ENCODE data around the gene IDH3B. TPM values are rescaled to one million over a fixed set of nuclear protein-coding genes. Genes with fewer than 3 reads are reported as not detected.

IDH3B gene
- total RNA-seq, 4 donors from 2014 or later: 101 to 141 (median 116) TPM

GRCh38 chr20:2625062-2625461 lies 39.0 kb downstream of the IDH3B start:
- DNase-seq (ENCODE audit: low spot score in 2 of 2): no peak
- 61 to 83% methylated on average over 2 of the region's 2 CpGs for WGBS, 2 donors
- Histone ChIP-seq H3K27me3 (no peaks in the 10 kb centered on the region), H3K4me1 (no peaks in the 10 kb centered on the region), H3K27ac (no peak overlapping the region), H3K9me3 (peaks cover 0 to 18% (median 0%) of the 10 kb centered on the region in 4 donors), H3K36me3 (no peaks in the 10 kb centered on the region), H3K4me3 (no peak overlapping the region)
- TF ChIP-seq EP300 (IDR thresholded peaks at IDR 0.05) (no peak), CTCF (IDR thresholded peaks at IDR 0.05) (no peak), POLR2A (IDR thresholded peaks at IDR 0.05) (no peak)

DNA sequence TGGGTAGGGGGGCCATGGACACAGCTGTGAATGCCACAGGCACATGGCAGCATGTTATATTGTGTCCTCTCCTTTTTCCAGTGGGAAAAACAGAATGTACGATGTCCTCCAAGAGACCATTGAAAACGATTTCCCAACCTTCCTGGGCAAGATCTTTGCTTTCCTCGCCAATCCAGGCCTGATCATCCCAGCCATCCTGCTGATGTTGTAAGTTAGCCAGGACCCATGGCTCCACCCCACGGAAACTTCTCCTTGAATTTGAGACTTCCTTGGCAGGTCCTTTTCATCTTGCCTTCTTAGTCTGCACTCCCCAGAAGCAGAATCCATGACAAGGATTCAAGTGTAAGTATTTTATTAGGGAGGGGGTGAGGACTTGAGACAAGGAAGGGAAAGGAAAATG lies 39.8 kb downstream of the IDH3B start:
- peaks cover 0 to 17% (median 0%) of the 10 kb centered on the region in 4 donors for H3K9me3 ChIP-seq
- H3K4me3 ChIP-seq: no peak overlapping the region
- TF ChIP-seq POLR2A (IDR thresholded peaks at IDR 0.05) (no peak), CTCF (IDR thresholded peaks at IDR 0.05) (no peak), EP300 (IDR thresholded peaks at IDR 0.05) (peak in 1 of 2 donors; percentile 33)
- no peaks in the 10 kb centered on the region for H3K4me1 ChIP-seq
- peak in 1 of 2 donors; percentile 32 for DNase-seq (ENCODE audit: low spot score in 2 of 2)
- no peaks in the 10 kb centered on the region for H3K36me3 ChIP-seq
- no peaks in the 10 kb centered on the region for H3K27me3 ChIP-seq
- H3K27ac ChIP-seq: no peak overlapping the region
- 68 to 75% methylated on average over 4 of the region's 4 CpGs for WGBS, 2 donors

DNA sequence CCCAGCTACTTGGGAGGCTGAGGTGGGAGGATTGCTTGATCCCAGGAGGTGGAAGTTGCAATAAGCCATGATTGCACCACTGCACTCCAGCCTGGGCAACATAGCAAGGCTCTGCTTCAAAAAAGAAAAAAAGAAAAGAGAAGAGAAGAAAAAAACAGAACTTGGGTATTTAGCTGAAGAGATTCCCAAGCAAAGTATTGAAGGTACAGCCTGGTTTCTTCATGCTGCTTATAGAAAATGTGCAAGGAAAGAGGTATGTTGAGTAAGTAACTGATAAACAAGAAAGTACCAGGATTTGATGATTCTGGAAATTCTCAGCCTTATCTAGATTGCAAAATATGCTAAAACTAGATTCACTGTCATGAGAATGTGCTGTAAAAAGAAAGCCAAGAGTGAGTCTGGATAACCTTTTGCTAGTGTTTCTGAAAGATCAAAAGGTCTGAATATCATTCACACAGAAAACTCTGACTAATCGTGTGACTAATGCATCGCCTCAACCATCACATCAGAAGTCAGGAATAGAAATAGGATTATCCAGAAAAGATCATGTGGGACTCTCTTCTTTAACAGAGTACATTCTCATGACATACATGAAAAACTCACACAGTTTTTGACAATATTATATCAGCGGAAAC lies 43.9 kb downstream of the IDH3B start:
- H3K36me3 ChIP-seq: no peaks in the 10 kb centered on the region
- TF ChIP-seq POLR2A (IDR thresholded peaks at IDR 0.05): no peak
- no peaks in the 10 kb centered on the region for H3K4me1 ChIP-seq
- DNase-seq (ENCODE audit: low spot score in 2 of 2): no peak
- no peak overlapping the region for H3K4me3 ChIP-seq
- peaks cover 0 to 5% (median 0%) of the 10 kb centered on the region in 4 donors for H3K9me3 ChIP-seq
- WGBS, 2 donors: 86 to 89% methylated on average over 3 of the region's 3 CpGs
- H3K27ac ChIP-seq: no peak overlapping the region
- H3K27me3 ChIP-seq: no peaks in the 10 kb centered on the region

DNA sequence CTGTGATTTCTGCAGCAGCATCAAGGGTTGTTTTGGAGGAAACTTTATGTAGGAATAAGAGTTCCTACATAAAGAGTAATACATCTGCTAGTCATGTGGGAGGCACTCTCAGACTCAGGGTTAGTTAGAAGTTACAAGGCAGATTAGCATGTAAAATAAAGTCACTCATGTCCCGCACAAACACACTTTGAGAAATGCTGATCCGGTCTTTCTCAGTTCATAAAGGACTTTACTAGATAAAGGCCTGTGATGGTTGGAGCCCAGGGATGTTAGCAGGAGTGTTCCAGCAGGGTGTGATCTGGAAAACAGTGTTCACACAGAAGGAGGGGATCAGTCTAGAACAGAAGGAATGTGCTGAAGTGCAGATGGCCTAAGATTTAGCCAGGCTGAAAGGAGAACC lies 44.7 kb downstream of the IDH3B start:
- Histone ChIP-seq H3K9me3 (peaks cover 0 to 8% (median 0%) of the 10 kb centered on the region in 4 donors), H3K27me3 (no peaks in the 10 kb centered on the region), H3K4me3 (no peak overlapping the region), H3K27ac (no peak overlapping the region), H3K4me1 (no peaks in the 10 kb centered on the region), H3K36me3 (no peaks in the 10 kb centered on the region)
- TF ChIP-seq CTCF (IDR thresholded peaks at IDR 0.05): no peak
- no peak for TF ChIP-seq EP300 (IDR thresholded peaks at IDR 0.05)
- no peak for TF ChIP-seq POLR2A (IDR thresholded peaks at IDR 0.05)
- DNase-seq (ENCODE audit: low spot score in 2 of 2): no peak
- 46 to 50% methylated on average over 2 of the region's 2 CpGs for WGBS, 2 donors

DNA sequence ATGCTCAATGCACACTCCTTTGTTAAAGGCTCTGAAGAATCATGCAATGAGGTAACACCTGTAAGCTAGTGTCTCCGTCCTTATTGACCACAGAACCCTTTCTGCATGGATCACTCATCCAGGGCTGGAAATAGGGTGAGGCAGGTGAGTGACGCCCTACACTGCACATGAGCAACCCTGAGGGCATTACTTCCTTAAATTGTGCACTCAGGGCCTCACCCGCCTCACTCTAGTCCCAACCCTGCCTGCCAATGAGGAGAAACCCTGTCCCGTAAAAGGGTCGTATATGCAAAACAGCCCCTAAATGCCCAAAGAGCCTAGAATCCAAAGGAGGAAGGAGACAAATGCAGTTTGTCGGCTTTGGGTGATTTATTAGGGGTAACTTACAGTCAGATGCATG lies 45.2 kb downstream of the IDH3B start:
- TF ChIP-seq POLR2A (IDR thresholded peaks at IDR 0.05) (no peak), EP300 (IDR thresholded peaks at IDR 0.05) (no peak), CTCF (IDR thresholded peaks at IDR 0.05) (no peak)
- WGBS, 2 donors: 73 to 80% methylated on average over 6 of the region's 6 CpGs
- Histone ChIP-seq H3K9me3 (peaks cover 0 to 9% (median 0%) of the 10 kb centered on the region in 4 donors), H3K4me3 (no peak overlapping the region), H3K27ac (no peak overlapping the region), H3K4me1 (no peaks in the 10 kb centered on the region), H3K36me3 (no peaks in the 10 kb centered on the region), H3K27me3 (no peaks in the 10 kb centered on the region)
- DNase-seq (ENCODE audit: low spot score in 2 of 2): no peak
